GM08714 (cell line): ENCODE data around the gene RAN.
A peak's percentile ranks its signal among the peaks of the same experiment; 100 is the strongest.
"Not testable (repeated sequence)": the region's sequence is repeated elsewhere in the genome, so short reads cannot be mapped to it uniquely, and the experiment has no call there.

Experiments used
- H3K4me3 ChIP-seq: fragments of 200-500 bp; sonication (Bioruptor generic); 2 replicates; pipeline ENCODE4 v1.5.1; 2014; ENCODE audit warnings: mild to moderate bottlenecking, low read length, inconsistent platforms
- ZNF274 ChIP-seq: IDR thresholded peaks from 2 replicates; pipeline ENCODE4 v1.6.1; 2012; ENCODE audit warnings: mild to moderate bottlenecking, low read depth, low read length

The RAN gene

DNA sequence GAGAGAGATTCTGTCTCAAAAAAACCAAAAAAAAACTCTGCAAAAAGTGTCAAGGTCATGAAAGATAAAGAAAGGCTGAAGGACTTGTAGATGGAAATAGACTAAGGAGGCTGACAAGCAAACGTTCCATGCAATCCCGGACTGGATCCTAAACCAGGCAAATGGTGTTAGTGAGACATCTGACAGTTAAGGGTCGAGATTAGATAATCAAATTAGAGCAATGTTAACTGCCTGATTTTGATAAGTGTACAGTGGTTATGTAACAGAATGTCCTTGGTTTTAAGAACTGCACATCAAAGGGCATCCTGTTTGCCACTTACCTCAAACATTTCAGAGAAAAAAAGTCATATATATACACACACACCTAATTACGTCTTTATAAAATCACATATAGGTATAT lies 3.5 kb upstream of the RAN start:
- TF ChIP-seq ZNF274, result no peak
- H3K4me3 ChIP-seq, result no peak overlapping the region

DNA sequence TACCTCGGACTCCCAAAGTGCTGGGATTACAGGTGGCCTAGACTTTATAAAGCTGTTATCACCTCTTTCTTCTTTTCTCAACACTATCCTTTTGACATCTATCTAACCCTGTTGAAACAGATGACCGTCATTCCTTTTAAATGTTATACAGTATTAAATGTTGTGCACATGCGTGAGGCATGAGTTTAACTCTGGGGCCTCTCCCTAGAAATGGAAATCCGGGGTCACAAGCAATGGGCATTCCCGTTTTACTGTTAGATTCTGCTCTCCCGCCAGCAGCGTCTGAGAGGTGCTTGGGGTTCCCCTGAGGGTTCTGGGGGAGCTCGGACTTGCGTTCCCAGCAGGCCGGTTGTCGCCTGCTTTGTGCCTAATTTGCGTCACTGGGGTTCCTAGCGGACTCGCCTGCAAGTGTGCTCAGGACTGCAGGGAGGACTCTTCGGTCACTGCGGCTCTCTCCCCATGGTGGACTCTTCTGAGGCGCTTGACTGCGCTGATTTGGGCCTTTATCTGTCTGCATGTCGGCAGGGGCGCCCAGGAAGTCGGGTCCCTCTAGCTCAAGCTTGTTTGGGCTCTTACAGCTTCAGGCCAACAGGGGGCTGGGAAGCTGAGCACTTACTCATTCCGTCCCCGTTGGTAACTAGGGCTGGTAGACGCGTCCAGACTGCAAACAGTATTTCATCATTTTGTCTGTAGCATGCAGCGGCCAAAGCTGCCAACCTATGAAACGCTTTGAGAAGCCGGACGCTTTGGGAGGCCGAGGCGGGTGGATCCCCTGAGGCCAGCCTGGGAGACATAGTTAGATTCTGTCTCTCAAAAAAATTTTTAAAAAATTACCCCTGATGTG lies 1.2 kb upstream of the RAN start:
- peak overlapping the region; percentile 75; the same call in 1 of the 2 replicates for H3K4me3 ChIP-seq
- TF ChIP-seq ZNF274, result no peak

DNA sequence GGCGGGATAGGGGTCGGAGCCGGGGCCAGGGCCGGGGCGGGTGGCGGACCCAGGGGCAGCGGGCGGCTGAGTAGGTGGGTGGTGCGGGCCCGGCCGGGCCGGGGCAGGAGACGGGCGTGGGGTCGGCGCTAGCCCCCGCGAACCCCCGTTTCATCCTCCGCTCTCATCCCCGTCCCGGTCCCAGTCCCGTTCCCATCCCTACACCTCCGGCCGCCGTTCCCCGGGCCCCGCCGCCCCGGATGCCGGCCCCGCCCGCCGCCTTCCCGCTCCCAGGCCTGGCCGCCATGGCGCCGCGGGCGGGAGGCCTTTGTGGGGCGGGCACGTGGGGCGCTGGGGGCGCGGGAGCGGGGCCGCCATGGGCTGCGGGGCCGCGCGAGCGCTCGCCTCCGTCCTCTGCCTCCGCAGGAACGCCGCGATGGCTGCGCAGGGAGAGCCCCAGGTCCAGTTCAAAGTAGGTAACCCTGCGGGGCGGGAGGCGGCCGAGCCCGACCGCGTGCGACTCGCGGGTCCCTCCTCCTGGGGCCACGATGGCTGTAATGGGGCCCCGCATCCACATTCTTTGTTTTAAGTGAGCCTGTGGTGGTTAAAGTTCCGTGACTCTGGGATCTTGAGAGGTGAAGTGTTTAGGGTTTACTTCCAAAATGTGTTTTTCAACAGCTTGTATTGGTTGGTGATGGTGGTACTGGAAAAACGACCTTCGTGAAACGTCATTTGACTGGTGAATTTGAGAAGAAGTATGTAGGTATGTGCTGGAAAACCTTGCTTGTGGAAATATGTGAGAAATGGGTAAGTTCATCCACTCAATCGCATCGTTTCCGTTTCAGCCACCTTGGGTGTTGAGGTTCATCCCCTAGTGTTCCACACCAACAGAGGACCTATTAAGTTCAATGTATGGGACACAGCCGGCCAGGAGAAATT lies 572 bp downstream of the RAN start:
- TF ChIP-seq ZNF274, result no peak
- H3K4me3 ChIP-seq, result peak overlapping the region; percentile 99

GRCh38 chr12:130873106-130873795 lies 1.4 kb downstream of the RAN start:
- no peak for TF ChIP-seq ZNF274
- H3K4me3 ChIP-seq, result peak overlapping the region; percentile 99

DNA sequence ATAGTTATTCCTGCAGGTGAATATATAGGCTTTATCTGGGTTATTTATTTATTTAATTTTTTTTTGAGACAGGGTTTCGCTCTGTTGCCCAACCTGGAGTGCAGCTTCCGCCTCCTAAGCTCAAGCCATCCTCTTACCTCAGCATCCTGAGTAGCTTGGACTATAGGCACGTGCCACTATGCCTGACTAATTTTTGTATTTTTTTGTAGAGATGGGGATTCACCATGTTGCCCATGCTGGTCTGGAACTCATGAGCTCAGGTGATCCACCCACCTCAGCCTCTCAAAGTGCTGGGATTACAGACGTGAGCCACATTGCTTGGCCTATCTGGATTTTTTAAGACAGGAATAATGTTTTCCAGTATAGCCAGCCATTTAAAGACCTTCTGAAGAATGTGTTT lies 2.0 kb downstream of the RAN start:
- H3K4me3 ChIP-seq, result peak overlapping the region; percentile 99
- TF ChIP-seq ZNF274, result no peak

- no peak for TF ChIP-seq ZNF274
- H3K4me3 ChIP-seq, result no peak overlapping the region
These were observed 2.8 kb downstream of the RAN start for GRCh38 chr12:130874696-130875095.

DNA sequence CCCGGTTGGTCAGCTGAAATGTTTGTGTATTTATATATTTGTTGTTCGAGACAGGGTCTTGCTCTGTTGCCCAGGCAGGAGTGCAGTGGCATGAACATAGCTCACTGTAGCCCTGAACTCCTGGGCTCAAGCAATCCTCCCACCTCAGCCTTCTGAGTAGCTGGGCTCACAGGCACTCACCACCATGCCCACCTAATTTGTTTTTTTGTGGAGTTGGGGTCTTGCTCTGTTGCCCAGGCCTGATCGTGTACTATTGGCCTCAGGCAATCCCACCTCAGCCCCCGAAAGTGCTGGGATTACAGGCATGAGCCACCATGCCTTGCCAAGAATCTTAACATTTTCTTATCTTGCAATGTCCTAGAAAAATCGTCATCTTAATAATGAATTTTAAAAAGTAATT lies 3.3 kb downstream of the RAN start:
- no peak for TF ChIP-seq ZNF274
- no peak overlapping the region for H3K4me3 ChIP-seq

- H3K4me3 ChIP-seq, result not testable (repeated sequence)
These were observed 3.8 kb downstream of the RAN start for GRCh38 chr12:130875708-130876107.

GRCh38 chr12:130876297-130876696 lies 4.4 kb downstream of the RAN start:
- TF ChIP-seq ZNF274, result no peak
- H3K4me3 ChIP-seq, result no peak overlapping the region

DNA sequence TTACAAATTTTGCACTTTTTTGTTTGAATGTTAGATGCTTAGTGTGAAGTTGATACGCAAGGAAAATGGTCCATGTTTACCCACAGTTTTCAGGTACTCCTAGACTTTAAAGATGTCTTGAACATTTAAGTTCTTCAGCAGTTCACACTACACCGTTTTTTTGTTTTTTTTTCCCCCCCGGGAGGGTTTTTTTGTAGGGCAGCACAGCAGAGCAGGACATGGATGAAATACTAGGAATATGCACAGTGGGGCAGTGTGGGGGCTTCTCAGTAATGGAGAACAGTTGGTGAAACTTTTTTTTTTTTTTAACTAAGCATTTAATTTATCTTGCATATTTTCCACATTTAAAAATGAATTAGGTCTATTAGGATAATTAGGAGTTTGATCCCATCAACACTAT lies 4.9 kb downstream of the RAN start:
- H3K4me3 ChIP-seq, result no peak overlapping the region
- TF ChIP-seq ZNF274, result no peak

DNA sequence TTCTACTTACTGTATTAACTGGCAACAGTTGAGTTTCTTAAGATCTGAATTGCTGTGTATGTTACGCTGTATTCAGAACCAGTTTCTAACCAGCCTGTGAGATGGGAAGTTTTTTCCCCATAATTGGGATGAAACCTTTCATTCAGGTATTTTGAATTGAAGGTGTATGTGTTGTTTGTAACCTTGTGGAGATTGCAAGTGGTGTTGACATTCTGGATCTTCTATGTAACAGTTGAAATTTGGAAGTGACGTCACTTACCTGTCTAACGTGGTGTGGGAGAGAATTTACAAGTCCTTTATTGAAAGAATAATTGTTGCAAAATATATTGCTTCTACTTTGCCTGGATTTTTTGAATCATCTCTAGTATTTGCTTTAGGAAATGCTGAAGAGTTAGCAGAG lies 5.5 kb downstream of the RAN start:
- TF ChIP-seq ZNF274, result no peak
- no peak overlapping the region for H3K4me3 ChIP-seq

GRCh38 chr12:130878193-130879185 lies 6.6 kb downstream of the RAN start:
- no peak overlapping the region for H3K4me3 ChIP-seq
- TF ChIP-seq ZNF274, result no peak

DNA sequence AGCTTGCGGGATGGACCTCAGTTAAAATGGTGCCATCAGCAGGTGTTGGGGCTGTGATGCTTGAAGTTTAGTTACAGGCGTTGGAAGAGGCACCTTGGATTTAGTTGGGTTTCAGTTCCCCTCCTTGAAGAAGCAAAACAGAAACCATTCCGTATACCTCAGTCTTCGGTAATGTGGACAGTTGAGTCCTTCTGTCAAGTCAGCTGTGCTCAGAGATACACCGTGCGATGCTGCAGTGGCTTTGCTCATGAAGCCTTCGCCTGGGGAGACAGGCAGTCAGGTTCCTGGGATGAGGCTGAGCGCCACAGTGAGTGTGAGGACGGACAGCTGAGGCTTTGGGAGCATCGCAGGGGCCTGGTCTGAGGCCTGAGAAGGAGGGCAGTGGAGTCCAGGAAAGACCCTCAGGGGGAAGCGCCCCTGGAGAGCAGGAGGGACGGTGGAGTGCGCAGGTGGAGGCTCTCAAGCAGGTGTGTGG lies 7.4 kb downstream of the RAN start:
- no peak for TF ChIP-seq ZNF274
- no peak overlapping the region; the same call in 1 of the 2 replicates for H3K4me3 ChIP-seq
